ENCODE measurements around the gene CSTPP1. TPM values are rescaled to one million over a fixed set of nuclear protein-coding genes. Genes with fewer than 3 reads are reported as not detected.

CSTPP1 gene
- total and polyA plus RNA-seq, 2 of the 8 experiments (the other 6 are each of a cell fraction or from before 2014, with no cell fraction given), result 24.2 to 28.7 TPM

DNA sequence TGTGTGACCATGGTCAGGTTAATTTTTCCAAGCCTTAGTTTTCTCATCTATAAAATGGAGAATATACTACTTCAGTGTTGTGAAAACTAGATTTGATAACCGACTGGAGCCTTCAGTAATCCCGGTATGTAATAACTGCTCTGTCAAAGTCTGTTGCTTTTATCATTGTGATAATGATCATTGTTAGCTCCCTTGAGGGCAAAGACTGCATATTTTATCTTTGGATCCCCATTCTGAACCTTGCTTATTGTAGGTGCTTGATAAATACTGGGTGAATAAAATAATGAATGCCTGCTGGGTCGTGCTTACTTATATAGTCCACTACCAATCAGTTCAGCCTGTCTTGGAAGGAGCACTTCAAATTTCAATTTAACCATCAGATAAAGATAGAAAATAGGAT, 134.8 kb downstream of the CSTPP1 start (continued):
- TF ChIP-seq, protein P1, sequence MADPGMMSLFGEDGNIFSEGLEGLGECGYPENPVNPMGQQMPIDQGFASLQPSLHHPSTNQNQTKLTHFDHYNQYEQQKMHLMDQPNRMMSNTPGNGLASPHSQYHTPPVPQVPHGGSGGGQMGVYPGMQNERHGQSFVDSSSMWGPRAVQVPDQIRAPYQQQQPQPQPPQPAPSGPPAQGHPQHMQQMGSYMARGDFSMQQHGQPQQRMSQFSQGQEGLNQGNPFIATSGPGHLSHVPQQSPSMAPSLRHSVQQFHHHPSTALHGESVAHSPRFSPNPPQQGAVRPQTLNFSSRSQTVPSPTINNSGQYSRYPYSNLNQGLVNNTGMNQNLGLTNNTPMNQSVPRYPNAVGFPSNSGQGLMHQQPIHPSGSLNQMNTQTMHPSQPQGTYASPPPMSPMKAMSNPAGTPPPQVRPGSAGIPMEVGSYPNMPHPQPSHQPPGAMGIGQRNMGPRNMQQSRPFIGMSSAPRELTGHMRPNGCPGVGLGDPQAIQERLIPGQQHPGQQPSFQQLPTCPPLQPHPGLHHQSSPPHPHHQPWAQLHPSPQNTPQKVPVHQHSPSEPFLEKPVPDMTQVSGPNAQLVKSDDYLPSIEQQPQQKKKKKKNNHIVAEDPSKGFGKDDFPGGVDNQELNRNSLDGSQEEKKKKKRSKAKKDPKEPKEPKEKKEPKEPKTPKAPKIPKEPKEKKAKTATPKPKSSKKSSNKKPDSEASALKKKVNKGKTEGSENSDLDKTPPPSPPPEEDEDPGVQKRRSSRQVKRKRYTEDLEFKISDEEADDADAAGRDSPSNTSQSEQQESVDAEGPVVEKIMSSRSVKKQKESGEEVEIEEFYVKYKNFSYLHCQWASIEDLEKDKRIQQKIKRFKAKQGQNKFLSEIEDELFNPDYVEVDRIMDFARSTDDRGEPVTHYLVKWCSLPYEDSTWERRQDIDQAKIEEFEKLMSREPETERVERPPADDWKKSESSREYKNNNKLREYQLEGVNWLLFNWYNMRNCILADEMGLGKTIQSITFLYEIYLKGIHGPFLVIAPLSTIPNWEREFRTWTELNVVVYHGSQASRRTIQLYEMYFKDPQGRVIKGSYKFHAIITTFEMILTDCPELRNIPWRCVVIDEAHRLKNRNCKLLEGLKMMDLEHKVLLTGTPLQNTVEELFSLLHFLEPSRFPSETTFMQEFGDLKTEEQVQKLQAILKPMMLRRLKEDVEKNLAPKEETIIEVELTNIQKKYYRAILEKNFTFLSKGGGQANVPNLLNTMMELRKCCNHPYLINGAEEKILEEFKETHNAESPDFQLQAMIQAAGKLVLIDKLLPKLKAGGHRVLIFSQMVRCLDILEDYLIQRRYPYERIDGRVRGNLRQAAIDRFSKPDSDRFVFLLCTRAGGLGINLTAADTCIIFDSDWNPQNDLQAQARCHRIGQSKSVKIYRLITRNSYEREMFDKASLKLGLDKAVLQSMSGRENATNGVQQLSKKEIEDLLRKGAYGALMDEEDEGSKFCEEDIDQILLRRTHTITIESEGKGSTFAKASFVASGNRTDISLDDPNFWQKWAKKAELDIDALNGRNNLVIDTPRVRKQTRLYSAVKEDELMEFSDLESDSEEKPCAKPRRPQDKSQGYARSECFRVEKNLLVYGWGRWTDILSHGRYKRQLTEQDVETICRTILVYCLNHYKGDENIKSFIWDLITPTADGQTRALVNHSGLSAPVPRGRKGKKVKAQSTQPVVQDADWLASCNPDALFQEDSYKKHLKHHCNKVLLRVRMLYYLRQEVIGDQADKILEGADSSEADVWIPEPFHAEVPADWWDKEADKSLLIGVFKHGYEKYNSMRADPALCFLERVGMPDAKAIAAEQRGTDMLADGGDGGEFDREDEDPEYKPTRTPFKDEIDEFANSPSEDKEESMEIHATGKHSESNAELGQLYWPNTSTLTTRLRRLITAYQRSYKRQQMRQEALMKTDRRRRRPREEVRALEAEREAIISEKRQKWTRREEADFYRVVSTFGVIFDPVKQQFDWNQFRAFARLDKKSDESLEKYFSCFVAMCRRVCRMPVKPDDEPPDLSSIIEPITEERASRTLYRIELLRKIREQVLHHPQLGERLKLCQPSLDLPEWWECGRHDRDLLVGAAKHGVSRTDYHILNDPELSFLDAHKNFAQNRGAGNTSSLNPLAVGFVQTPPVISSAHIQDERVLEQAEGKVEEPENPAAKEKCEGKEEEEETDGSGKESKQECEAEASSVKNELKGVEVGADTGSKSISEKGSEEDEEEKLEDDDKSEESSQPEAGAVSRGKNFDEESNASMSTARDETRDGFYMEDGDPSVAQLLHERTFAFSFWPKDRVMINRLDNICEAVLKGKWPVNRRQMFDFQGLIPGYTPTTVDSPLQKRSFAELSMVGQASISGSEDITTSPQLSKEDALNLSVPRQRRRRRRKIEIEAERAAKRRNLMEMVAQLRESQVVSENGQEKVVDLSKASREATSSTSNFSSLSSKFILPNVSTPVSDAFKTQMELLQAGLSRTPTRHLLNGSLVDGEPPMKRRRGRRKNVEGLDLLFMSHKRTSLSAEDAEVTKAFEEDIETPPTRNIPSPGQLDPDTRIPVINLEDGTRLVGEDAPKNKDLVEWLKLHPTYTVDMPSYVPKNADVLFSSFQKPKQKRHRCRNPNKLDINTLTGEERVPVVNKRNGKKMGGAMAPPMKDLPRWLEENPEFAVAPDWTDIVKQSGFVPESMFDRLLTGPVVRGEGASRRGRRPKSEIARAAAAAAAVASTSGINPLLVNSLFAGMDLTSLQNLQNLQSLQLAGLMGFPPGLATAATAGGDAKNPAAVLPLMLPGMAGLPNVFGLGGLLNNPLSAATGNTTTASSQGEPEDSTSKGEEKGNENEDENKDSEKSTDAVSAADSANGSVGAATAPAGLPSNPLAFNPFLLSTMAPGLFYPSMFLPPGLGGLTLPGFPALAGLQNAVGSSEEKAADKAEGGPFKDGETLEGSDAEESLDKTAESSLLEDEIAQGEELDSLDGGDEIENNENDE (IDR thresholded peaks at IDR 0.05; ENCODE audit: insufficient replicate concordance, low read length), result no peak
- TF ChIP-seq RXRA (IDR thresholded peaks at IDR 0.05; ENCODE audit: insufficient read depth, low read depth, low read length) (no peak), SP2 (IDR thresholded peaks at IDR 0.05; ENCODE audit: low read length) (no peak), EGR1 (IDR thresholded peaks at IDR 0.05; ENCODE audit: borderline replicate concordance, low read depth, low read length) (no peak), SP1 (IDR thresholded peaks at IDR 0.05; ENCODE audit: low read depth, low read length) (no peak), ASH2L (IDR thresholded peaks at IDR 0.05; ENCODE audit: low read length) (no peak), POLR2AphosphoS5 (IDR thresholded peaks at IDR 0.05; ENCODE audit: low read depth, low read length) (no peak), TBP (IDR thresholded peaks at IDR 0.05; ENCODE audit: low read depth, low read length) (no peak), HDAC2 (IDR thresholded peaks at IDR 0.05; ENCODE audit: borderline replicate concordance in 1 of 2, low read depth in 2 of 2, low read length in 2 of 2) (no peak), RFX5 (IDR thresholded peaks at IDR 0.05; ENCODE audit: borderline replicate concordance, low read depth, low read length) (no peak)
- TF ChIP-seq, protein P2, sequence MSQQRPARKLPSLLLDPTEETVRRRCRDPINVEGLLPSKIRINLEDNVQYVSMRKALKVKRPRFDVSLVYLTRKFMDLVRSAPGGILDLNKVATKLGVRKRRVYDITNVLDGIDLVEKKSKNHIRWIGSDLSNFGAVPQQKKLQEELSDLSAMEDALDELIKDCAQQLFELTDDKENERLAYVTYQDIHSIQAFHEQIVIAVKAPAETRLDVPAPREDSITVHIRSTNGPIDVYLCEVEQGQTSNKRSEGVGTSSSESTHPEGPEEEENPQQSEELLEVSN (IDR thresholded peaks at IDR 0.05), result no peak
